Nephron (organoid): ENCODE measurements around the gene POLR2L.

Experiments
- H3K27ac Mint-ChIP-seq, 3 experiments: 2 replicates each; pipeline ENCODE4 v1.8.0; 2020; ENCODE audit warnings: mixed read lengths in 3 of 3, mild to moderate bottlenecking in 2 of 3, moderate library complexity in 1 of 3
- H3K27me3 Mint-ChIP-seq: 2 replicates; pipeline ENCODE4 v1.8.0; 2021; ENCODE audit warnings: low read depth, mild to moderate bottlenecking, moderate library complexity, mixed read lengths
- H3K36me3 Mint-ChIP-seq: 2 replicates; pipeline ENCODE4 v1.8.0; 2020; ENCODE audit warnings: low read depth, mixed read lengths
- H3K4me1 Mint-ChIP-seq: 2 replicates; pipeline ENCODE4 v1.8.0; 2020; ENCODE audit warnings: mixed read lengths
- H3K4me3 Mint-ChIP-seq, 3 experiments: 2 replicates each; pipeline ENCODE4 v1.8.0; 2020; ENCODE audit warnings: mild to moderate bottlenecking in 3 of 3, mixed read lengths in 3 of 3, moderate library complexity in 2 of 3
- H3K9me3 Mint-ChIP-seq: 2 replicates; pipeline ENCODE4 v1.8.0; 2020; ENCODE audit warnings: mixed read lengths
- TF ChIP-seq, protein P1 (sequence below), 3 experiments: fragments of 200-600 bp; sonication (generic); IDR thresholded peaks; one replicate each; pipeline ENCODE4 v1.5.0; 2021; ENCODE audit warnings: antibody characterized with exemption in 3 of 3; ENCODE audit not compliant: unreplicated experiment in 3 of 3

The POLR2L gene

DNA sequence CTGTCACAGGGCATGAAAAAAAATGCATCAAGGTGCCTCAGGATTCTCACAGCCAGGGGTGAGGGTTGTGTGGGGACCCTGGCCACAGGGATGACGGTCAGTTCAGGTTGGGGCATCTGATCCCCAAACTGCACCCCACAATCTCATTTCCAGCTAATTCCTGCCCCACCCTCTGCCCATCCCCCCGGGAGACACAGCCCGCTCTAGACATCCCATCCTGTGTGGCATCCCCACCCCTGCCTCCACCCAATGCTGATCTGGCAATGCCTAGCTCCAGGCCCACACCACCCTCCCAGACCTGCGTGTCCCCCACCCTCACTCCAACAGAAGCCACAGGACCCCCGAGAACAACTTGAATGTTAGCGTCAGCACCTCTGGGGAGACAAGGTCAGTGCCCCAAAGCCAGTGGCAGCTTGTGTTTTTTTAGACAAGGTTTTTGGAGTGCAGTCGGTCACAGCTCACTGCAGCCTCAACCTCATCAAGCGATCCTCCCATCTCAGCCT, 25.6 kb upstream of the POLR2L start:
- H3K27ac Mint-ChIP-seq = no peak overlapping the region
- peaks cover 5% of the 10 kb centered on the region for H3K4me1 Mint-ChIP-seq
- H3K27me3 Mint-ChIP-seq = no peaks in the 10 kb centered on the region
- H3K4me3 Mint-ChIP-seq = no peak overlapping the region
- TF ChIP-seq, protein P1, sequence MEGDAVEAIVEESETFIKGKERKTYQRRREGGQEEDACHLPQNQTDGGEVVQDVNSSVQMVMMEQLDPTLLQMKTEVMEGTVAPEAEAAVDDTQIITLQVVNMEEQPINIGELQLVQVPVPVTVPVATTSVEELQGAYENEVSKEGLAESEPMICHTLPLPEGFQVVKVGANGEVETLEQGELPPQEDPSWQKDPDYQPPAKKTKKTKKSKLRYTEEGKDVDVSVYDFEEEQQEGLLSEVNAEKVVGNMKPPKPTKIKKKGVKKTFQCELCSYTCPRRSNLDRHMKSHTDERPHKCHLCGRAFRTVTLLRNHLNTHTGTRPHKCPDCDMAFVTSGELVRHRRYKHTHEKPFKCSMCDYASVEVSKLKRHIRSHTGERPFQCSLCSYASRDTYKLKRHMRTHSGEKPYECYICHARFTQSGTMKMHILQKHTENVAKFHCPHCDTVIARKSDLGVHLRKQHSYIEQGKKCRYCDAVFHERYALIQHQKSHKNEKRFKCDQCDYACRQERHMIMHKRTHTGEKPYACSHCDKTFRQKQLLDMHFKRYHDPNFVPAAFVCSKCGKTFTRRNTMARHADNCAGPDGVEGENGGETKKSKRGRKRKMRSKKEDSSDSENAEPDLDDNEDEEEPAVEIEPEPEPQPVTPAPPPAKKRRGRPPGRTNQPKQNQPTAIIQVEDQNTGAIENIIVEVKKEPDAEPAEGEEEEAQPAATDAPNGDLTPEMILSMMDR (IDR thresholded peaks at IDR 0.05; ENCODE audit: unreplicated experiment in 3 of 3) = no peak
- no peaks in the 10 kb centered on the region for H3K36me3 Mint-ChIP-seq
- H3K9me3 Mint-ChIP-seq = no peaks in the 10 kb centered on the region

DNA sequence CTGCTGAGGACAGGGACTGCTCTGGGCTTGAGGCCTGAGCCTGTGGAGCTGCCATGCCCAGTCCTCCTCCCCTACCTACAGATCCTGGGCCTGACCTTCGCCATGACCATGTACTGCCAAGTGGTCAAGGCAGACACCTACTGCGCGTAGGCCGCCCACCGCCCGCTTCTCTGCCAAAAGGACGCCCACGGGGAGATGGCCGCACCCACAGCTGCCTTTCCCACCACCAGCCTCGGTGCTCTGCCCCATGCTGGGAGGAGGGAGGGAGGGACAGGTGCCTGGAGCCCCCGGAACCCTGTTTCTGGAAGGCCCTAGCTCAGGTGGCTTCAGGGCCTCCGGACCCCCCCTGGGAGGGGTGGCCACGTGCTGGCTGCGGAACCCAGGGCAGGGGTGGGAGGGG, 24.2 kb upstream of the POLR2L start:
- H3K27ac Mint-ChIP-seq = no peak overlapping the region
- H3K9me3 Mint-ChIP-seq = no peaks in the 10 kb centered on the region
- no peak overlapping the region for H3K4me3 Mint-ChIP-seq
- TF ChIP-seq, protein P1 (IDR thresholded peaks at IDR 0.05; ENCODE audit: unreplicated experiment in 3 of 3) = no peak
- no peaks in the 10 kb centered on the region for H3K27me3 Mint-ChIP-seq
- peaks cover 11% of the 10 kb centered on the region for H3K4me1 Mint-ChIP-seq
- H3K36me3 Mint-ChIP-seq = no peaks in the 10 kb centered on the region

DNA sequence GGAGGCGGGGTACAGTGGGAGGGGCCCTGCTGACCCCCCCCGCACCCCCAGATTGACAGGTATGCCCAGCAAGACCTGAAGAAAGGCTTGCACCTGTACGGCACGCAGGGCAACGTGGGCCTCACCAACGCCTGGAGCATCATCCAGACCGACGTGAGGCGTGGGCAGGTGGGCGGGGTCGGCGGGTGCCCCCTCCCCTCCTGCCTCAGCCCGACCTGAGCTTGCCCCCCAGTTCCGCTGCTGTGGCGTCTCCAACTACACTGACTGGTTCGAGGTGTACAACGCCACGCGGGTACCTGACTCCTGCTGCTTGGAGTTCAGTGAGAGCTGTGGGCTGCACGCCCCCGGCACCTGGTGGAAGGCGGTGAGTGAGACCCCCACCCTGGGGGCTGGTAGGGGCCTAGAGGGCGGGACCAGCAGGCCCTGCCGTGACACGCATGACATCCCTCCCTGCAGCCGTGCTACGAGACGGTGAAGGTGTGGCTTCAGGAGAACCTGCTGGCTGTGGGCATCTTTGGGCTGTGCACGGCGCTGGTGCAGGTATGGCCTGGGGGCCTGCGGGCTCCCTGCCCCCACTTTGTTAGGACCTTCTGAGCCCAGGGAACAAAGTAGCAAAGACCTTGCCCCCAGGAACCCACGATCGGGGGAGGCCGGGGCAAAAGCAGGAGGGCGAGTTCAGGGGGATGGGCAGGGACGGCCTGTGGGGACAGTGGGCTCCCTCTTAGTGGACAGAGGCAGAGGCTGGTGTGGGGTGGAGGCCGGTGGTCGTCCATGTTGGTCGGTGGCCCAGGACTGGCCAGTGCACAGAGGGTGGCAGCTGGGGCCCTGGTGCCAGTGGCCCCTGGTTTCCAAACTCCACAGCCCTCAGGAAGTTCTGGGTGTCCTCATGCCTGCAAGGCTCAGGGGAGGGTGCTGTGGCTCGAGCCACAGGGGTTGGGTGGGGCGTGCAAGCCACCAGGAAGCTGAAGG, 23.4 kb upstream of the POLR2L start:
- no peak overlapping the region for H3K27ac Mint-ChIP-seq
- H3K27me3 Mint-ChIP-seq = no peaks in the 10 kb centered on the region
- no peak overlapping the region for H3K4me3 Mint-ChIP-seq
- H3K9me3 Mint-ChIP-seq = no peaks in the 10 kb centered on the region
- peaks cover 12% of the 10 kb centered on the region for H3K4me1 Mint-ChIP-seq
- no peaks in the 10 kb centered on the region for H3K36me3 Mint-ChIP-seq
- TF ChIP-seq, protein P1 (IDR thresholded peaks at IDR 0.05; ENCODE audit: unreplicated experiment in 3 of 3) = no peak

DNA sequence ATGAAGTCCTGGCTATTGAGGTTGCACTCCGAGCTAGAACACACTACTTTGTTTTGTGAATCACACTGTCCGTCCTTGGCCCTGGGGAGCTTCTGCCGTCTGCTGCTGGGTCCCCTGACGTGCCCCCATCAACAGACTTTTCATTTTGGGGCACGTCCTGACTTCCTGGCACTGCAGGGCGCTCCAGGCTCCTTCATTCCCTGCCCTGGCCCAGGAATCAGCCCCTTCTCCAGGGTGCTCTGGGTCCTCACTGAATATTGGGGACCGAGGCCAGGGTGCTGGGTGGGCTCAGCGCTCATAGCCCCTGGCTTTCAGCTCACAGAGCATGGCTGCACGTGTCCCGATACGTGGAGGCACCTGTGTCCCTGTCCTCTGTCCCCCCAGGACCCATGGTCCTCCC, 22.6 kb upstream of the POLR2L start:
- Mint-ChIP-seq H3K9me3 (no peaks in the 10 kb centered on the region), H3K27me3 (no peaks in the 10 kb centered on the region), H3K4me1 (peaks cover 13% of the 10 kb centered on the region), H3K36me3 (no peaks in the 10 kb centered on the region), H3K27ac (peak overlapping the region; percentile 40 to 69 (median 68)), H3K4me3 (no peak overlapping the region)
- TF ChIP-seq, protein P1 (IDR thresholded peaks at IDR 0.05; ENCODE audit: unreplicated experiment in 3 of 3) = no peak

DNA sequence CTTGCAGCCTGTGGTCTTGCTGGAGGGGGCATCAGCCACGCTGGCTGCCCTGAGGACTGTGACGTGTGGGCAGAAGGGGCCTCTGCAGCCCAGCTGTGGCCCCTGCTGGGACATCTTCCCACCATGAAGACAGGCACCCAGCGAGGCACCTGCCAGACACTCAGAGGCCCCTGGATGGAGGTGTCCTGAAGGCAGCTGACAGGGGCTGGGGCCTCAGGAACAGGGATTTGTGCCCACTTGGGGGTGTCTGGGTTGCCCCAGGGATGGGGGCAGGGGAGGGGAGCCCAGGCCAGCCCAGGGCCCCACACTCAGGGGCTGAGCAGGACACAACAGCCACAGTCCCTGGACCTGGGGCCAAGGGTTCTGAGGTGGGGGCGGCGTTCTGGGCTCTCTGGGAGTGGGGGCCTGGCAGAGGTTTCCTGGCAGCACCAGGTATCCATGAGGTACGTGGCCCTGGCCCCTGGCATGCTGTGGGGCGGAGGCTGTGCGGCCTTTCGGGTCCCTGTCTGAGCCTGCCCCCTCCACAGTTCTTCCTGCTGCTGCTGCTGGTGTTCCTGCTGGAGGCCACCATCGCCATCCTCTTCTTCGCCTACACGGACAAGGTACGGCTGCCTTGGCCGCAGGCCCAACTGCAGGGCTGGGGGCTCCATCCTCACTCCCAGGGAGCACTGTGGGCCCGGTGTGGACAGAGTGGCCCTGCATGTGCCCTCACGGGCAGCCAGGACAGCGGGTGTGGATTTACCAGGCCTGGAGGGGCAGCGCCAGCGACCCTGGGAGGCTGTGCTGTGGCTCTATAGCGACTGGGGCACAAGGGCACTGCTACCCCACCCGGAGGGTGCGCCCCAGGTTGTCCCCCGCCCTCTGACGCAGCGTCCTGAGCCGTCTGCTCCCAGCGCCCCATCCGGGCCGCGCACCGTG, 21.8 kb upstream of the POLR2L start:
- Mint-ChIP-seq H3K9me3 (no peaks in the 10 kb centered on the region), H3K27ac (peak overlapping the region; percentile 41 to 92 (median 90)), H3K36me3 (no peaks in the 10 kb centered on the region), H3K4me1 (peaks cover 19% of the 10 kb centered on the region), H3K4me3 (no peak overlapping the region), H3K27me3 (no peaks in the 10 kb centered on the region)
- TF ChIP-seq, protein P1 (IDR thresholded peaks at IDR 0.05; ENCODE audit: unreplicated experiment in 3 of 3) = no peak
